Pancreas (tissue), 10 donors: ENCODE data around the gene DTX2. TPM values are rescaled to one million over a fixed set of nuclear protein-coding genes. Genes with fewer than 3 reads are reported as not detected.
A peak's percentile ranks its signal among the peaks of the same experiment; 100 is the strongest.
"Not testable (repeated sequence)": the region's sequence is repeated elsewhere in the genome, so short reads cannot be mapped to it uniquely, and the experiment has no call there.

Experiments used
- ATAC-seq, 4 donors: fragments of 200-7000 bp; cut with Tn5 transposase; one replicate each; pipeline versions ENCODE4 v1.8.0 to v1.9.1; 2020; ENCODE audit warnings: mild to moderate bottlenecking in 4 of 4, moderate library complexity in 4 of 4
- DNase-seq, 6 donors: peaks; one replicate each; pipeline ENCODE4 v3.0.0-alpha.2; 2020
- FAIRE-seq: peaks from 2 replicates; lab custom pipeline; 2012; peaks lifted over from hg19 to GRCh38; lab: Jason Lieb, UNC
- H3K27ac ChIP-seq, 4 donors: fragments of 200-600 bp; sonication (generic); 1 replicate in 3 of 4; 2 replicates in 1 of 4; pipeline versions ENCODE4 v1.5.0 to v1.8.0; 2020
- H3K27me3 ChIP-seq, 4 donors: fragments of 200-600 bp; one replicate each; pipeline ENCODE4 v1.8.0; 2021
- H3K36me3 ChIP-seq, 3 donors: fragments of 200-600 bp; sonication (generic) in 1 of 3; one replicate each; pipeline versions ENCODE4 v1.5.0 to v1.8.0; 2020 to 2021
- H3K4me1 ChIP-seq, 3 donors: fragments of 200-600 bp; one replicate each; pipeline ENCODE4 v1.8.0; 2021
- H3K4me3 ChIP-seq, 4 donors: fragments of 200-600 bp; sonication (generic) in 2 of 4; one replicate each; pipeline versions ENCODE4 v1.5.0 to v1.8.0; 2020 to 2021
- H3K9me3 ChIP-seq, 4 donors: fragments of 200-600 bp; one replicate each; pipeline ENCODE4 v1.8.0; 2021
- WGBS, 2 donors: extraction: QIAGEN DNeasy Blood & Tissue Kit; methylation state at CpG; one replicate each; pipeline ENCODE4 v1.1.7; 2013; 5-methylcytosine and 5-hydroxymethylcytosine counted together
- intact Hi-C, 3 donors: fragments of 100-400 bp; cut with DNase I; formaldehyde crosslinking; loops; one replicate each; pipeline versions ENCODE4 v1.11.1 to v1.14.2; 2022
- polyA plus RNA-seq, 2 donors: library from polyadenylated mRNA; stranded (reverse); fragments of 200-250 nt; gene quantifications; one replicate each; pipeline ENCODE4 v1.2.3, GENCODE V29; 2013
- total RNA-seq, 6 donors: library from RNA; stranded (reverse); fragmentation: NEBNext Ultra II Directional in 4 of 6; extraction: Animal tissue kit (Norgen Biotek cat#: 25700) in 4 of 6; gene quantifications; one replicate each; pipeline versions ENCODE4 v1.2.1 to v1.2.4, GENCODE V29; 2021 to 2023
- donor health status: healthy with polysubstance abuse.
- donor health status: DM: no; HTN: no; CAD: no; lungs with moderate emphysema.
- donor health status: DM: no; HTN: no; CAD: no.
- donor health status: control.
- donor health status: control.
- donor health status: Bipolar disorder and iron deficiency.
- donor health status: DM: yes; HTN: yes; CAD: no.
- donor health status: DM: no; HTN: no; CAD: no.
- donor health status: DM: no; HTN: no; CAD: no.
- donor health status: DM: yes; HTN: yes; CAD: no.

Gene DTX2
- total and polyA plus RNA-seq, 8 donors: 11.5 to 52.4 (median 16.5) TPM

- H3K36me3 ChIP-seq, H3K4me1 ChIP-seq, H3K27me3 ChIP-seq, intact Hi-C loops, ATAC-seq, DNase-seq, H3K9me3 ChIP-seq, FAIRE-seq: not testable (repeated sequence)
- Histone ChIP-seq H3K27ac (peak overlapping the region; percentile 73 to 92 (median 84)), H3K4me3 (peak overlapping the region; percentile 86 to 94 (median 90))
- WGBS, 2 donors: 0% methylated on average over 17 to 19 of the region's 19 CpGs
Observed at GRCh38 chr7:76549855-76550248, 88.3 kb downstream of the DTX2 start.

GRCh38 chr7:76551992-76552391 is 90.5 kb downstream of the DTX2 start:
- ATAC-seq, H3K36me3 ChIP-seq, H3K4me3 ChIP-seq, DNase-seq, H3K27me3 ChIP-seq, H3K27ac ChIP-seq, H3K4me1 ChIP-seq, H3K9me3 ChIP-seq, intact Hi-C loops, FAIRE-seq: not testable (repeated sequence)
- 85 to 88% methylated on average over 5 to 6 of the region's 6 CpGs for WGBS, 2 donors

Other genes with a start within 250 kb of the DTX2 start
- gene HSPB1, start 159.0 kb upstream of the DTX2 start, total RNA-seq: 100 to 1,000 TPM; 106 to 752 (median 138) TPM
- gene HSPB1, start 159.0 kb upstream of the DTX2 start, polyA plus RNA-seq: 100 to 1,000 TPM; 160 to 642 TPM
- 10 to 100 TPM; 23.3 to 55.7 (median 38.9) TPM for gene YWHAG, start 102.7 kb upstream of the DTX2 start, total RNA-seq
- gene YWHAG, start 102.7 kb upstream of the DTX2 start, polyA plus RNA-seq: 10 to 100 TPM; 15.7 to 30.9 TPM
- gene SSC4D, start 52.0 kb upstream of the DTX2 start, total RNA-seq: 1 to 10 TPM in 5 of 6 donors, under 1 TPM in 1; 0.79 to 3.6 (median 2.2) TPM
- 10 to 100 TPM in 1 of 2 donors, 1 to 10 TPM in 1; 8.8 to 10.3 TPM for gene SSC4D, start 52.0 kb upstream of the DTX2 start, polyA plus RNA-seq
- 10 to 100 TPM in 2 of 6 donors, 1 to 10 TPM in 4; 2.5 to 14.1 (median 6.6) TPM for gene ZP3, start 36.8 kb upstream of the DTX2 start, total RNA-seq
- gene ZP3, start 36.8 kb upstream of the DTX2 start, polyA plus RNA-seq: 1 to 10 TPM; 3.2 to 7.6 TPM
- gene UPK3B, start 48.8 kb downstream of the DTX2 start, total RNA-seq: 1 to 10 TPM in 2 of 6 donors, under 1 TPM in 4; 0.41 to 2.3 (median 0.89) TPM
- gene UPK3B, start 48.8 kb downstream of the DTX2 start, polyA plus RNA-seq: 1 to 10 TPM; 2.9 to 3.2 TPM
- gene SPDYE16, start 81.6 kb downstream of the DTX2 start, total RNA-seq: under 1 TPM in 5 of 6 donors, not detected in 1; 0.09 to 0.67 (median 0.37) TPM
- under 1 TPM; 0.19 to 0.61 TPM for gene SPDYE16, start 81.6 kb downstream of the DTX2 start, polyA plus RNA-seq
- 10 to 100 TPM in 3 of 6 donors, 1 to 10 TPM in 3; 2.9 to 14.0 (median 8.4) TPM for gene POMZP3, start 165.6 kb downstream of the DTX2 start, total RNA-seq
- gene POMZP3, start 165.6 kb downstream of the DTX2 start, polyA plus RNA-seq: 10 to 100 TPM in 1 of 2 donors, 1 to 10 TPM in 1; 7.3 to 12.2 TPM